HepG2 (cell line): ENCODE results near the gene FAM187B. TPM values are rescaled to one million over a fixed set of nuclear protein-coding genes. Genes with fewer than 3 reads are reported as not detected.

Experiments used
- ATAC-seq: fragments of 200-7000 bp; cut with Tn5 transposase; 3 replicates; pipeline ENCODE4 v1.9.1; 2020; ENCODE audit warnings: mild to moderate bottlenecking, moderate library complexity
- BruUV-seq: library from RNA; stranded (reverse); fragments of 400-500 nt; replicated peaks from 2 replicates; lab custom pipeline; 2021; lab: Mats Ljungman, UMichigan
- CTCF ChIA-PET: fragments of 300-600 bp; formaldehyde crosslinking; extraction: SDS; loops from one replicate; lab custom pipeline; 2021; ENCODE audit warnings: low total read pairs, inconsistent platforms, low intra/inter-chr PET ratio; lab: Yijun Ruan, JAX
- POLR2A ChIA-PET: fragments of 350-600 bp; sonication (Branson Sonifier 250); formaldehyde crosslinking; loops from one replicate; lab custom pipeline; 2020; ENCODE audit warnings: antibody characterized with exemption, inconsistent platforms; lab: Yijun Ruan, JAX
- DNase-seq: peaks from one replicate; pipeline ENCODE4 v3.0.0-alpha.2; 2015; ENCODE audit warnings: low spot score
- FAIRE-seq: peaks from 3 replicates; lab custom pipeline; 2011; peaks lifted over from hg19 to GRCh38; lab: Jason Lieb, UNC
- H2AFZ ChIP-seq: one replicate; pipeline ENCODE4 v1.6.1; 2011; ENCODE audit warnings: low read length, inconsistent platforms
- H3K27ac ChIP-seq: fragments of 300-600 bp; 3 replicates; pipeline ENCODE4 v1.8.0; 2011; ENCODE audit warnings: mixed run types, mild to moderate bottlenecking, mixed read lengths, low read length, inconsistent platforms; ENCODE audit not compliant: insufficient read depth; ENCODE audit errors: extremely low read length
- H3K27me3 ChIP-seq, 2 experiments: fragments of 200-600 bp in 1 of 2; 2 replicates in 1 of 2; 3 replicates in 1 of 2; pipeline versions ENCODE4 v1.6.0 to v1.8.0; 2011; ENCODE audit warnings: low read length in 2 of 2, mild to moderate bottlenecking in 2 of 2, moderate library complexity in 2 of 2, inconsistent platforms in 1 of 2; ENCODE audit not compliant: insufficient read depth in 2 of 2, control insufficient read depth in 1 of 2
- H3K36me3 ChIP-seq, 2 experiments: fragments of 200-600 bp in 1 of 2; replicated peaks in 1 of 2; 2 replicates in 1 of 2; 3 replicates in 1 of 2; pipeline versions ENCODE4 v1.5.1 to v1.8.0; 2011; ENCODE audit warnings: low read length in 2 of 2, inconsistent platforms in 1 of 2; ENCODE audit not compliant: insufficient read depth in 2 of 2, control insufficient read depth in 1 of 2
- H3K4me1 ChIP-seq: 2 replicates; pipeline ENCODE4 v1.5.1; 2012; ENCODE audit warnings: low read length, inconsistent platforms; ENCODE audit not compliant: insufficient read depth
- H3K4me2 ChIP-seq: 2 replicates; pipeline ENCODE4 v1.6.0; 2011; ENCODE audit warnings: low read depth, low read length, inconsistent platforms
- H3K4me3 ChIP-seq, 3 experiments: fragments of 200-600 bp in 1 of 3; sonication (generic), shearing (Covaris generic) in 1 of 3; replicated peaks in 1 of 3; 2 replicates each; pipeline ENCODE4 v1.5.1; 2011 to 2016; ENCODE audit warnings: low read length in 3 of 3, inconsistent platforms in 2 of 3, low read depth in 2 of 3, mild to moderate bottlenecking in 2 of 3, control low read depth in 1 of 3, mixed read lengths in 1 of 3; ENCODE audit not compliant: insufficient read depth in 1 of 3
- H3K79me2 ChIP-seq: one replicate; pipeline ENCODE4 v1.6.1; 2011; ENCODE audit warnings: low read length, inconsistent platforms; ENCODE audit not compliant: insufficient read depth
- H3K9ac ChIP-seq: 2 replicates; pipeline ENCODE4 v1.6.0; 2011; ENCODE audit warnings: mild to moderate bottlenecking, low read depth, low read length, inconsistent platforms; ENCODE audit not compliant: insufficient read depth
- H3K9me3 ChIP-seq: 2 replicates; pipeline ENCODE4 v1.5.1; 2012; ENCODE audit warnings: mild to moderate bottlenecking, low read length
- H4K20me1 ChIP-seq: 2 replicates; pipeline ENCODE4 v1.6.0; 2011; ENCODE audit warnings: inconsistent platforms, mild to moderate bottlenecking, low read length, moderate library complexity; ENCODE audit not compliant: insufficient read depth
- EHMT2 ChIP-seq: fragments of 200-600 bp; sonication (generic); IDR thresholded peaks from 2 replicates; pipeline ENCODE4 v1.7.0; 2017; ENCODE audit warnings: antibody characterized with exemption, low read depth, low read length, borderline replicate concordance
- HES4 ChIP-seq: sonication (generic); formaldehyde crosslinking; IDR thresholded peaks from 2 replicates; pipeline ENCODE4 v1.9.0; 2021; ENCODE audit warnings: mild to moderate bottlenecking, missing genetic modification reagents, borderline replicate concordance
- MXD4 ChIP-seq: IDR thresholded peaks from 2 replicates; pipeline ENCODE4 v1.6.1; 2016; ENCODE audit warnings: mild to moderate bottlenecking, missing biosample characterization, missing genetic modification reagents
- NFE2L2 ChIP-seq: fragments of 150-350 bp; IDR thresholded peaks from 2 replicates; pipeline ENCODE4 v1.6.1; 2014; ENCODE audit warnings: low read length
- RFX3 ChIP-seq: IDR thresholded peaks from 2 replicates; pipeline ENCODE4 v1.6.1; 2016; ENCODE audit warnings: missing biosample characterization, missing genetic modification reagents
- SALL1 ChIP-seq: sonication (generic); formaldehyde crosslinking; IDR thresholded peaks from 2 replicates; pipeline ENCODE4 v1.8.0; 2022; ENCODE audit warnings: mild to moderate bottlenecking, missing genetic modification reagents
- ZNF10 ChIP-seq: sonication (generic); formaldehyde crosslinking; IDR thresholded peaks from 2 replicates; pipeline ENCODE4 v1.4.0; 2020; ENCODE audit warnings: mild to moderate bottlenecking, low read depth, missing genetic modification reagents, borderline replicate concordance
- WGBS: methylation state at CpG from one replicate; pipeline ENCODE4 v1.1.6; 2017; ENCODE audit warnings: low lambda C conversion rate; 5-methylcytosine and 5-hydroxymethylcytosine counted together
- in situ Hi-C: cut with HindIII; loops from 2 replicates; pipeline ENCODE4 v1.10.0; 2017; ENCODE audit warnings: low pct_unique_long_range_greater_than_20kb; ENCODE audit not compliant: extremely low pct_ligation_motif_present
- intact Hi-C: fragments of 100-400 bp; cut with micrococcal nuclease; formaldehyde crosslinking; loops from one replicate; pipeline ENCODE4 v1.10.0; 2022; ENCODE audit not compliant: unreplicated experiment
- polyA plus RNA-seq, 8 experiments: library from polyadenylated mRNA; depleted of rRNA in 3 of 8; stranded (reverse) in 7 of 8; unstranded in 1 of 8; fragments of >200 nt; fragmentation: Illumina TruSeq in 4 of 8; extraction: Trizol in 4 of 8; gene quantifications; 2 replicates each; pipeline versions ENCODE4 v1.2.1 to v1.2.3, GENCODE V29; 2011 to 2016; ENCODE audit warnings: low read depth in 4 of 8, missing spikeins in 1 of 8, mixed read lengths in 1 of 8; ENCODE audit not compliant: insufficient read depth in 1 of 8
- total RNA-seq, 5 experiments: library from RNA; depleted of rRNA; stranded (reverse); fragments of >200 nt; fragmentation: Illumina TruSeq; extraction: Trizol; gene quantifications; 2 replicates each; pipeline ENCODE4 v1.2.3, GENCODE V29; 2016; ENCODE audit warnings: low read depth in 1 of 5
- TF ChIP-seq, protein P1 (sequence below): sonication (generic); formaldehyde crosslinking; IDR thresholded peaks from 2 replicates; pipeline ENCODE4 v1.8.0; 2022; ENCODE audit warnings: mild to moderate bottlenecking, missing genetic modification reagents; ENCODE audit not compliant: insufficient replicate concordance
- TF ChIP-seq, protein P2 (sequence below): sonication (generic); formaldehyde crosslinking; IDR thresholded peaks from 2 replicates; pipeline ENCODE4 v1.4.0; 2020; ENCODE audit warnings: missing genetic modification reagents, borderline replicate concordance
- TF ChIP-seq, protein P3 (sequence below): sonication (generic); formaldehyde crosslinking; IDR thresholded peaks from 2 replicates; pipeline ENCODE4 v1.8.0; 2022; ENCODE audit warnings: mild to moderate bottlenecking, missing genetic modification reagents, borderline replicate concordance
- TF ChIP-seq, protein P4 (sequence below): sonication (generic); formaldehyde crosslinking; IDR thresholded peaks from 2 replicates; pipeline ENCODE4 v1.5.0; 2020; ENCODE audit warnings: mild to moderate bottlenecking, low read depth, missing genetic modification reagents, borderline replicate concordance

Gene FAM187B
- total and polyA plus RNA-seq, 2 of the 13 experiments (the other 11 are each of a cell fraction or from before 2014, with no cell fraction given), result not detected

DNA sequence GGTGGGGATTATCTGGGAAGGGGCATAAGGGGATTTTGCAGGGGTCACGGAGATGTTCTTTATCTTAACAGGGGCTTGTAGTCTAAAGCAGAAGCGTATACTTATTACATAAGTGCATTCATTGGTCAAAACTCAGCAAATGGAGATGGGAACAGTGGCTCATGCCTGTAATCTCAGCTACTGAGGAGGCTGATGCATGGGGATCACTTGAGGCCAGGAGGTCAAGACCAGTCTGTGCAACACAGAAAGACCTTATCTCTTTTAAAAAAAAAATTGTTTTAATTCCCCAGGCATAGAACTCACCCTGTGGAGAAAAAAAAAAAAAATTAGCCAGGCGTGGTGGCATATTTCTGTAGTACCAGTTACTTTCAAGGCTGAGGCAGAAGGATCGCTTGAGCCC lies 18.9 kb downstream of the FAM187B start:
- ChIA-PET POLR2A (no interaction called here), CTCF (no interaction called here)
- no peak for FAIRE-seq
- H3K36me3 ChIP-seq, result no peaks in the 10 kb centered on the region
- no peak overlapping the region for H3K4me2 ChIP-seq
- H3K9me3 ChIP-seq, result no peaks in the 10 kb centered on the region
- intact Hi-C loops, result no loop called here
- no peak overlapping the region for H3K27ac ChIP-seq
- WGBS, result 27% methylated on average over 4 of the region's 4 CpGs
- no peaks in the 10 kb centered on the region; a peak in 2 of 5 replicates for H3K27me3 ChIP-seq
- ATAC-seq, result no peak
- no peak overlapping the region for H3K9ac ChIP-seq
- in situ Hi-C loops, result no loop called here
- H3K4me1 ChIP-seq, result peaks cover 27% of the 10 kb centered on the region
- H3K4me3 ChIP-seq, result no peak overlapping the region
- H2AFZ ChIP-seq, result no peak overlapping the region
- TF ChIP-seq, protein P1, sequence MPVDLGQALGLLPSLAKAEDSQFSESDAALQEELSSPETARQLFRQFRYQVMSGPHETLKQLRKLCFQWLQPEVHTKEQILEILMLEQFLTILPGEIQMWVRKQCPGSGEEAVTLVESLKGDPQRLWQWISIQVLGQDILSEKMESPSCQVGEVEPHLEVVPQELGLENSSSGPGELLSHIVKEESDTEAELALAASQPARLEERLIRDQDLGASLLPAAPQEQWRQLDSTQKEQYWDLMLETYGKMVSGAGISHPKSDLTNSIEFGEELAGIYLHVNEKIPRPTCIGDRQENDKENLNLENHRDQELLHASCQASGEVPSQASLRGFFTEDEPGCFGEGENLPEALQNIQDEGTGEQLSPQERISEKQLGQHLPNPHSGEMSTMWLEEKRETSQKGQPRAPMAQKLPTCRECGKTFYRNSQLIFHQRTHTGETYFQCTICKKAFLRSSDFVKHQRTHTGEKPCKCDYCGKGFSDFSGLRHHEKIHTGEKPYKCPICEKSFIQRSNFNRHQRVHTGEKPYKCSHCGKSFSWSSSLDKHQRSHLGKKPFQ (CRISPR knock-in tag), result no peak
- TF ChIP-seq EHMT2 (no peak), HES4 (CRISPR knock-in tag) (no peak), SALL1 (CRISPR knock-in tag) (no peak), RFX3 (CRISPR knock-in tag) (no peak), NFE2L2 (no peak), MXD4 (CRISPR knock-in tag) (no peak), ZNF10 (CRISPR knock-in tag) (no peak)
- TF ChIP-seq, protein P2, sequence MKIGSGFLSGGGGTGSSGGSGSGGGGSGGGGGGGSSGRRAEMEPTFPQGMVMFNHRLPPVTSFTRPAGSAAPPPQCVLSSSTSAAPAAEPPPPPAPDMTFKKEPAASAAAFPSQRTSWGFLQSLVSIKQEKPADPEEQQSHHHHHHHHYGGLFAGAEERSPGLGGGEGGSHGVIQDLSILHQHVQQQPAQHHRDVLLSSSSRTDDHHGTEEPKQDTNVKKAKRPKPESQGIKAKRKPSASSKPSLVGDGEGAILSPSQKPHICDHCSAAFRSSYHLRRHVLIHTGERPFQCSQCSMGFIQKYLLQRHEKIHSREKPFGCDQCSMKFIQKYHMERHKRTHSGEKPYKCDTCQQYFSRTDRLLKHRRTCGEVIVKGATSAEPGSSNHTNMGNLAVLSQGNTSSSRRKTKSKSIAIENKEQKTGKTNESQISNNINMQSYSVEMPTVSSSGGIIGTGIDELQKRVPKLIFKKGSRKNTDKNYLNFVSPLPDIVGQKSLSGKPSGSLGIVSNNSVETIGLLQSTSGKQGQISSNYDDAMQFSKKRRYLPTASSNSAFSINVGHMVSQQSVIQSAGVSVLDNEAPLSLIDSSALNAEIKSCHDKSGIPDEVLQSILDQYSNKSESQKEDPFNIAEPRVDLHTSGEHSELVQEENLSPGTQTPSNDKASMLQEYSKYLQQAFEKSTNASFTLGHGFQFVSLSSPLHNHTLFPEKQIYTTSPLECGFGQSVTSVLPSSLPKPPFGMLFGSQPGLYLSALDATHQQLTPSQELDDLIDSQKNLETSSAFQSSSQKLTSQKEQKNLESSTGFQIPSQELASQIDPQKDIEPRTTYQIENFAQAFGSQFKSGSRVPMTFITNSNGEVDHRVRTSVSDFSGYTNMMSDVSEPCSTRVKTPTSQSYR (CRISPR knock-in tag), result no peak
- TF ChIP-seq, protein P3, sequence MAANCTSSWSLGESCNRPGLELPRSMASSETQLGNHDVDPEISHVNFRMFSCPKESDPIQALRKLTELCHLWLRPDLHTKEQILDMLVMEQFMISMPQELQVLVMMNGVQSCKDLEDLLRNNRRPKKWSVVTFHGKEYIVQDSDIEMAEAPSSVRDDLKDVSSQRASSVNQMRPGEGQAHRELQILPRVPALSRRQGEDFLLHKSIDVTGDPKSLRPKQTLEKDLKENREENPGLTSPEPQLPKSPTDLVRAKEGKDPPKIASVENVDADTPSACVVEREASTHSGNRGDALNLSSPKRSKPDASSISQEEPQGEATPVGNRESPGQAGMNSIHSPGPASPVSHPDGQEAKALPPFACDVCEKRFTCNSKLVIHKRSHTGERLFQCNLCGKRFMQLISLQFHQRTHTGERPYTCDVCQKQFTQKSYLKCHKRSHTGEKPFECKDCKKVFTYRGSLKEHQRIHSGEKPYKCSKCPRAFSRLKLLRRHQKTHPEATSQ (CRISPR knock-in tag), result no peak
- TF ChIP-seq, protein P4, sequence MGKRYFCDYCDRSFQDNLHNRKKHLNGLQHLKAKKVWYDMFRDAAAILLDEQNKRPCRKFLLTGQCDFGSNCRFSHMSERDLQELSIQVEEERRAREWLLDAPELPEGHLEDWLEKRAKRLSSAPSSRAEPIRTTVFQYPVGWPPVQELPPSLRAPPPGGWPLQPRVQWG (CRISPR knock-in tag), result no peak
- BruUV-seq, result no TSS peak
- H3K79me2 ChIP-seq, result no peaks in the 10 kb centered on the region
- no peak for DNase-seq
- no peaks in the 10 kb centered on the region for H4K20me1 ChIP-seq
